VCaP (cell line): ENCODE data around the gene BLOC1S4.

Experiments
- H3K27ac ChIP-seq: fragments of 450-650 bp; 2 replicates; pipeline ENCODE4 v1.5.1; 2017
- TF ChIP-seq, protein P1 (sequence below): fragments of 450-650 bp; conservative IDR thresholded peaks from 2 replicates; pipeline ENCODE4 v1.5.1; 2017; ENCODE audit warnings: mild to moderate bottlenecking, moderate library complexity

BLOC1S4 gene

DNA sequence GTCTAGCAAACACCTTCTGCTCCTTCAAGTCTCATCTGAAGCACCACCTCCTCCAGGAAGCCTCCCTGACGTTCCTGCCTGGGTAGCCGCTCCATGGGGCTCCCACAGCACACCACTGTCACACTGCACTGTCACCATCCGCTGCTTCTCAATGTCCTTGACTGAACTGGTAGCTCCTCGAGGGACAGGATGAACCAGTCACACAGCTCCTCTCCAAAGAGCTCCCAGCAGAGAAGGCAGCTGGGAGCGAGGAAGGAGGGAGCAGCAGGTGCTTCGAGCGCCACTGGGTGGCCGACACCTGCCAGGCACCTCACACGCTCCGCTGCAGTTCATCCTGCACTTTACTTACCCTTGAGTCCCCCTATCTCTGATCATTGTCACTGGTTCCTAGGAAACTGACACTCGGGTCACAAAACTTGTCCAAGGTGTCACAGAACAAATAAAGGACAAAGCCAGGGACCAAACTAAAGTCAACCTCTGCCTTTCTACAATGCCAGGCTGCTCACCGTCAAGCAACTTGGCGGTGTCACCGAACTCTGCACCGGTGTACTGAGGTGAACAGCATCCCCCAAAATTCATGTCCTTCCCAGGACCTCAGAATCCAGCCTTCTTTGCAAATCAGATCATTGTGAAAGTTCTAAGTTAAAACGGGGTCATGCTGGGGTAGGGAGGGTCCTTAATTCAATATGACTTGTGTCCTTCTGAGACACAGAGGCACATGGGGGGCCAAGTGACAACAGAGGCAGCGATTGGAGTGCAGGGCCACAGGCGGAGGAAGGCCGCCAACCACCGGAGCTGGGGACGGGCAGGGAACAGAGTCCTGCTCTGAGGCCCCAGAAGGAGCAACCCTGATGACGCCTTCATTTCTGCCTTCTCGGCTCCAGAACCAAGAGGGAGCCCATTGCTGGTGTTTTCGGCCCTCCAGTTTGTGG lies 27.8 kb upstream of the BLOC1S4 start:
- TF ChIP-seq, protein P1, sequence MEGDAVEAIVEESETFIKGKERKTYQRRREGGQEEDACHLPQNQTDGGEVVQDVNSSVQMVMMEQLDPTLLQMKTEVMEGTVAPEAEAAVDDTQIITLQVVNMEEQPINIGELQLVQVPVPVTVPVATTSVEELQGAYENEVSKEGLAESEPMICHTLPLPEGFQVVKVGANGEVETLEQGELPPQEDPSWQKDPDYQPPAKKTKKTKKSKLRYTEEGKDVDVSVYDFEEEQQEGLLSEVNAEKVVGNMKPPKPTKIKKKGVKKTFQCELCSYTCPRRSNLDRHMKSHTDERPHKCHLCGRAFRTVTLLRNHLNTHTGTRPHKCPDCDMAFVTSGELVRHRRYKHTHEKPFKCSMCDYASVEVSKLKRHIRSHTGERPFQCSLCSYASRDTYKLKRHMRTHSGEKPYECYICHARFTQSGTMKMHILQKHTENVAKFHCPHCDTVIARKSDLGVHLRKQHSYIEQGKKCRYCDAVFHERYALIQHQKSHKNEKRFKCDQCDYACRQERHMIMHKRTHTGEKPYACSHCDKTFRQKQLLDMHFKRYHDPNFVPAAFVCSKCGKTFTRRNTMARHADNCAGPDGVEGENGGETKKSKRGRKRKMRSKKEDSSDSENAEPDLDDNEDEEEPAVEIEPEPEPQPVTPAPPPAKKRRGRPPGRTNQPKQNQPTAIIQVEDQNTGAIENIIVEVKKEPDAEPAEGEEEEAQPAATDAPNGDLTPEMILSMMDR, result peak; percentile 83
- H3K27ac ChIP-seq, result peak overlapping the region; percentile 73

DNA sequence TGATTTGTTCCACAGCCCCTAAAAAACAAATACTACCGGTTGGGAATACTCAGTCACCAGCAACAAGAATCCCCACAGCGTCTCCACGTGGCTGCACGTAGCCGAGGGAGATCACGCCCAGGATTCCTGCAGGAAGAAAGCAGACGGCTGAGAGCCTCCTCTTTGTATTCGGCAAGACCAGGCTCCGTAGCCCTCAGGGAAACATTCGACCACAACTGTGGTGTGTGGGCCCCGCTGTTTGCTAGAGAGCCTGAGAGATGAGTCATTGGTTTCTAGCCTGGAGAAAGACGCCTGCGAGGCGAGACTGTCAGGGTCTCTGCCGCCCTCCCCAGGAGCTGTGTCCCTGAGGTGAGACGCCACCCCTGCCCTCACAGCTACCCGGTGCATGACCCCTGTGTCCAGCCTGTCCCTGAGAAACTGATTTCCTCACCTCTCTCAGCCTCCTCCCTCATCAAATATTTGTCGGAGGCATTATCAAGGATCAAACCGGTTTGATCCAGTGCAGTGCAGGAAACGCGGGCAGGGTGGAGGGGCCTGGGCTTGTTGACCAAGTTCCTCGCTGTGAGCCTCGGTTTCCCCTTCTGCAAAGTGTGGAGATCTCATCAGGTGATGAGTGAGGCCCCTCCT lies 27.0 kb upstream of the BLOC1S4 start:
- H3K27ac ChIP-seq, result peak overlapping the region; percentile 73
- TF ChIP-seq, protein P1, result no peak

DNA sequence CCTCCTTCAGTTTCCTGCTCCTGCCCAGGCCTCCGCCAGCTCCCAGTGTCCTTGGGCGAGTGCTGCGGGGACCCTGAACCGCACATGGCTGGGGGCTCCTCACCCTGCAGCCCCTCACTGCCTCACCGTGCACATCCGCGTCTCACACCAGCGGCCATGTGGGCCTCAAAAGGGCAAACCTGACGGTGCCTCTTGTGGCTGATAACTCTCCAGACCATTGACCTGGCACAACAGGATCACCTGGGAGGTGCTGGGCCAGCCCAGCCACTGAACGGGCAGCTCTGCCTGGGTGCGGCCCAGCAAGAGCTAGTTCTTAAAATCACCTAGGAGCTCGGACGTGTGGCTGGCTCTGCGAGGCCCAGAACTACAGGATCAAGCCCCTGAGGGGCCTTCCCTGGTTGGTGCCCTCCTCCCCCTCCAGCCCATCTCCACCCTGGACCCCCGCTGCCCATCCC lies 26.4 kb upstream of the BLOC1S4 start:
- peak overlapping the region; percentile 73 for H3K27ac ChIP-seq

DNA sequence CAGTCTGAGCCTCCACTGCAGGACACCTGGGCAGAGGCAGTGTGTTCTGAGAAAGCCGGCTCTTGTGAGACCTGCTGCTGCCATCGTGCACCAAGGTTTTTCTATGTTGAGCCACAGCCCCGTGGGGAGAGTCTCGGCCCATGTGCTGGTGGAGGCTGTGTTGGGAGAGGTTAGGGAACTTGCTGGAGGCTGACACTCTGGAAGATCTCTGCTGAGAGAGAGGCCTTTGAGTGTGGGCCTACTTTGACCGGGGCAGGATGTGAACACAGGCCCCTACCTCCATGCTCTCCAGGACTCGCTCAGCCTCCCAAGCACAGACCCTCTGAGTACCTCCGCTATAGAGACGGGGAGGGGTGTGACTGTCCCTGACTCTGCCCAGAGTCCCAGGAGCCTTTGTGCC lies 23.6 kb upstream of the BLOC1S4 start:
- no peak overlapping the region for H3K27ac ChIP-seq
- TF ChIP-seq, protein P1, result no peak

More for the DNA sequence above, 26.4 kb upstream of the BLOC1S4 start:
- TF ChIP-seq, protein P1, result no peak

DNA sequence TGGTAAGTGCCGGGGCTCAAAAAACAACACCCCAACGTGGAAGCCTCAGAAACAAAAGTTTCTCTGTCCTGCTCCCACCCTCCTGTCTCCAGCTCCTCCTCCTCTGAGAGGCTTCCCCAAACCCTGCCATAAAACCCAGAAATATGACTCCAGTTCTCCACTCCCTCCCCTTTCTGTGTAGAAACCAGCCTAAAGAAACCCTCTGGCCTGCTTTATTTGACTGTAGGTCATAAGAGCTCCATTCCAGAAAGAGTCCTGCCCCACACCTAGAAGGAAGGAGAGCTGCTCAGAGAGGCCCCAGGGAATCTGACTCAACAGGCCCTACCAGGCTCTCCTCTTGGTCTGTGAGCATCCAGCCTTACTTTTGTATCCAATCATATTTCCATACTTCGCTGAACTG lies 23.2 kb upstream of the BLOC1S4 start:
- H3K27ac ChIP-seq, result no peak overlapping the region
- TF ChIP-seq, protein P1, result no peak

DNA sequence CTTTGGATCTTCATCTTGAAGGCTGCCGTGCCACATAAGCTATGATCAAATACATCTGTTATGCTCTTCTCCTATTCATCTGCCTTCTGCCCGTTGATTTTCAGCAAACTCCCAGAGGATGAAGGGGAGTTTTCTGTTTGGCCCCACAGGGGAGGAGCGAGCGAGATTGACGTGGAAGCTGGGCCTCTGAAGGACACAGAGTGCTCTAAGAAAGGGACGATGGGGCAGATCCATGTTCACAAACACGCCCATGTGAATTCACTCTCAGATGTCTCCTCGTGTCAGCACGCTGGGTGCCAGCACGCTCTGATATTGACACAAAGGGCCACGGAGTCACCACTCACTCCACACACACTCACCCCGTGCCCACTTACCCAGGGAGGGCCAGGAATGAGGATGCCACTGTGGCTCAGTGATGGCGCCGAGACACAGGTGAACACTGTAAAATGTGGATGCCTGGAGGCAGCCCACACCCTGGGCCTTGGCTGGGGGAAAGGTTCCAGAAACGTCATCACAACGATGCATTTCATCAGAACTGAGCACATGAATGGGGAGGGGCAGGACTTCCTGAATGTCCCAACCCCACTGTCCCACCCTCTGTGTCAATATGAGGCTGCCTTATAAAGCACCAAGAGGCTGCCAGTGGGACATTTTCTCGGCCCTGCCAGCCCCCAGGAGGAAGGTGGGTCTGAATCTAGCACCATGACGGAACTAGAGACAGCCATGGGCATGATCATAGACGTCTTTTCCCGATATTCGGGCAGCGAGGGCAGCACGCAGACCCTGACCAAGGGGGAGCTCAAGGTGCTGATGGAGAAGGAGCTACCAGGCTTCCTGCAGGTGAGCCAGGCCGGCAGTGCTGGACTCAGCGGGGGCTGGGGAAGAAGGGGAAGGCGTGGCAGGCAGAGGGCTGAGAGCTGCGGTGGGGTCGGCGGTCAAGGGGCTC lies 22.5 kb upstream of the BLOC1S4 start, which contains the start of gene S100P:
Gene S100P (plus strand): TSS at position 648 of the 946 bp plus-strand sequence. CDS start 55 bp downstream, at position 703.
- TF ChIP-seq, protein P1, result no peak
- H3K27ac ChIP-seq, result peak within 1 kb of the TSS; percentile 83
